Measurements from ENCODE around the gene MAN2A2.
"Not testable (repeated sequence)": the region's sequence is repeated elsewhere in the genome, so short reads cannot be mapped to it uniquely, and the experiment has no call there.

MAN2A2 gene

DNA sequence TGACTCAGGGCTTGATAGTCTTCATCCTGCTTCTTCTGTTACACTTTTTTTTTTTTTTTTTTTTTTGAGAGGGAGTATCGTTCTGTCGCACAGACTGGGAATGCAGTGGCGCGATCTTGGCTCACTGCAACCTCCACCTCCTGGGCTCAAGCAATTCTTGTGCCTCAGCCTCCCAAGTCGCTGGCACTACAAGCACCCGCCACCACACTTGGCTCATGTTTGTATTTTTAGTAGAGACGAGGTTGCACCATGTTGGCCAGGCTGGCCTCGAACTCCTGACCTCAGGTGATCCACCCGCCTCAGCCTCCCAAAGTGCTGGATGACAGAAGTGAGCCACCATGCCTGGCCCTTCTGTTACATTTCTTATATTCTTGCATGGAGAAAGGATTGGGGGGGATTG is 28.1 kb upstream of the MAN2A2 start:
- Histone ChIP-seq H3K79me1 (ENCODE audit: low read length) (peaks cover 42% of the 10 kb centered on the region), H3K4me1 (ENCODE audit: control insufficient read depth in 1 of 2, insufficient read depth in 2 of 2, low read length in 2 of 2) (peaks cover 19 to 25% of the 10 kb centered on the region in 2 experiments), H3K36me3 (ENCODE audit: control insufficient read depth in 1 of 2, insufficient read depth in 2 of 2, low read length in 2 of 2) (peaks cover 50% of the 10 kb centered on the region in 2 experiments), H3K79me2 (ENCODE audit: control insufficient read depth, insufficient read depth, low read length, poor library complexity) (peaks cover 36% of the 10 kb centered on the region)
- not testable (repeated sequence) for H2BK120ac ChIP-seq (ENCODE audit: insufficient read depth, low read length, poor library complexity); H3K9ac ChIP-seq (ENCODE audit: low read length); H4K12ac ChIP-seq (ENCODE audit: low read depth, low read length); H3K4ac ChIP-seq (ENCODE audit: low read depth, low read length); H3K27me3 ChIP-seq (ENCODE audit: insufficient read depth, low read length); H3K18ac ChIP-seq (ENCODE audit: low read length); H2BK5ac ChIP-seq (ENCODE audit: low read depth, low read length, poor library complexity); H3K9me3 ChIP-seq (ENCODE audit: insufficient read depth, low read depth, low read length); H3K4me3 ChIP-seq (ENCODE audit: low read depth, low read length); H2AFZ ChIP-seq (ENCODE audit: insufficient read depth, low read length, poor library complexity); H2AK5ac ChIP-seq (ENCODE audit: low read length); DNase-seq; H3K27ac ChIP-seq (ENCODE audit: low read depth, low read length); H3K23ac ChIP-seq (ENCODE audit: low read length); H3K4me2 ChIP-seq (ENCODE audit: low read length); H3K14ac ChIP-seq (ENCODE audit: low read length); H2BK12ac ChIP-seq (ENCODE audit: low read length); H4K8ac ChIP-seq (ENCODE audit: low read depth, low read length); H4K91ac ChIP-seq (ENCODE audit: low read depth, low read length)
- no CpG with 5 or more reads among the region's 9 CpGs for WGBS (ENCODE audit: extremely low coverage, insufficient coverage, insufficient read length)

- Histone ChIP-seq H2AK5ac (ENCODE audit: low read length) (no peak overlapping the region), H3K4me3 (ENCODE audit: low read depth, low read length) (no peak overlapping the region), H3K4me2 (ENCODE audit: low read length) (no peak overlapping the region), H4K8ac (ENCODE audit: low read depth, low read length) (no peak overlapping the region), H3K9me3 (ENCODE audit: insufficient read depth, low read depth, low read length) (no peaks in the 10 kb centered on the region), H3K27ac (ENCODE audit: low read depth, low read length) (no peak overlapping the region), H4K91ac (ENCODE audit: low read depth, low read length) (no peak overlapping the region), H2AFZ (ENCODE audit: insufficient read depth, low read length, poor library complexity) (no peak overlapping the region), H3K36me3 (ENCODE audit: control insufficient read depth in 1 of 2, insufficient read depth in 2 of 2, low read length in 2 of 2) (peaks cover 55 to 56% of the 10 kb centered on the region in 2 experiments), H3K18ac (ENCODE audit: low read length) (no peak overlapping the region), H3K27me3 (ENCODE audit: insufficient read depth, low read length) (no peaks in the 10 kb centered on the region), H3K4ac (ENCODE audit: low read depth, low read length) (no peak overlapping the region), H2BK5ac (ENCODE audit: low read depth, low read length, poor library complexity) (no peak overlapping the region), H3K79me1 (ENCODE audit: low read length) (peaks cover 36% of the 10 kb centered on the region), H3K23ac (ENCODE audit: low read length) (no peak overlapping the region), H2BK120ac (ENCODE audit: insufficient read depth, low read length, poor library complexity) (no peak overlapping the region), H3K9ac (ENCODE audit: low read length) (no peak overlapping the region), H2BK12ac (ENCODE audit: low read length) (no peak overlapping the region), H4K12ac (ENCODE audit: low read depth, low read length) (no peak overlapping the region), H3K4me1 (ENCODE audit: control insufficient read depth in 1 of 2, insufficient read depth in 2 of 2, low read length in 2 of 2) (peaks cover 15 to 19% of the 10 kb centered on the region in 2 experiments), H3K14ac (ENCODE audit: low read length) (no peak overlapping the region), H3K79me2 (ENCODE audit: control insufficient read depth, insufficient read depth, low read length, poor library complexity) (peaks cover 34% of the 10 kb centered on the region)
- DNase-seq: no peak
- WGBS (ENCODE audit: extremely low coverage, insufficient coverage, insufficient read length): no CpG with 5 or more reads among the region's 12 CpGs
Observed at GRCh38 chr15:90875549-90875981, 27.5 kb upstream of the MAN2A2 start.

- no peak overlapping the region for H2AFZ ChIP-seq (ENCODE audit: insufficient read depth, low read length, poor library complexity)
Observed at GRCh38 chr15:90876046-90876445, 27.1 kb upstream of the MAN2A2 start.

DNA sequence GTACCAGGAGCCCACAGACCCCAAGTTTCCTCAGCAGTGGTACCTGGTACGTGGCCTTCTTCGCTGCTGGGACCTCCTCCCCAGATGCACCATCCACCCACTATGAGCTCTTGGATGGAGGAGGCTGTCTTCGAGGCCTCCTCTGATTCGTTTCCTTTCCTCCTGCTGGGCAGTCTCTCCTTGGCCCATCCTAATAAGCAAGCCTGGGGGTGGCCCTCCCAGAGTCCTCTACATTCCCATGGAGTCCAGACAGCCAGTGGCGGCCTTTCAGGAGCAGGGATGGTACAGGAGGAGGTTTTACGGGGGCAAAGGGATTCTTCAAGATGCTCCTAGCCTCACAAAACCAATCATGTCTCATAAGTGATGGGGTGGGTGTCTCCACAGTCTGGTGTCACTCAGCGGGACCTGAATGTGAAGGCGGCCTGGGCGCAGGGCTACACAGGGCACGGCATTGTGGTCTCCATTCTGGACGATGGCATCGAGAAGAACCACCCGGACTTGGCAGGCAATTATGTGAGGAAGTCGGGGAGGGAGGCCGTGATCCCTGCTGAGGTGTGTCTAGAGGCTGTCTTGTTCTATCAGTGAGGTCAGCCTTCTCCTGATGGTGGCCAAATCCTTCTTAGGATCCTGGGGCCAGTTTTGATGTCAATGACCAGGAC is 26.5 kb upstream of the MAN2A2 start:
- Histone ChIP-seq H2BK12ac (ENCODE audit: low read length) (no peak overlapping the region), H3K36me3 (ENCODE audit: control insufficient read depth in 1 of 2, insufficient read depth in 2 of 2, low read length in 2 of 2) (peaks cover 66% of the 10 kb centered on the region in 2 experiments), H2BK120ac (ENCODE audit: insufficient read depth, low read length, poor library complexity) (no peak overlapping the region), H3K27me3 (ENCODE audit: insufficient read depth, low read length) (no peaks in the 10 kb centered on the region), H2AFZ (ENCODE audit: insufficient read depth, low read length, poor library complexity) (no peak overlapping the region), H3K4me2 (ENCODE audit: low read length) (no peak overlapping the region), H3K79me2 (ENCODE audit: control insufficient read depth, insufficient read depth, low read length, poor library complexity) (peaks cover 26% of the 10 kb centered on the region), H3K79me1 (ENCODE audit: low read length) (peaks cover 27% of the 10 kb centered on the region), H3K4me1 (ENCODE audit: control insufficient read depth in 1 of 2, insufficient read depth in 2 of 2, low read length in 2 of 2) (peaks cover 14 to 19% of the 10 kb centered on the region in 2 experiments), H4K12ac (ENCODE audit: low read depth, low read length) (no peak overlapping the region), H2BK5ac (ENCODE audit: low read depth, low read length, poor library complexity) (no peak overlapping the region), H3K4me3 (ENCODE audit: low read depth, low read length) (no peak overlapping the region), H3K4ac (ENCODE audit: low read depth, low read length) (no peak overlapping the region), H3K23ac (ENCODE audit: low read length) (no peak overlapping the region), H3K18ac (ENCODE audit: low read length) (peak overlapping the region; percentile 7), H3K14ac (ENCODE audit: low read length) (no peak overlapping the region), H4K91ac (ENCODE audit: low read depth, low read length) (no peak overlapping the region), H3K9me3 (ENCODE audit: insufficient read depth, low read depth, low read length) (no peaks in the 10 kb centered on the region), H3K27ac (ENCODE audit: low read depth, low read length) (no peak overlapping the region), H2AK5ac (ENCODE audit: low read length) (no peak overlapping the region), H4K8ac (ENCODE audit: low read depth, low read length) (no peak overlapping the region), H3K9ac (ENCODE audit: low read length) (no peak overlapping the region)
- no CpG with 5 or more reads among the region's 15 CpGs for WGBS (ENCODE audit: extremely low coverage, insufficient coverage, insufficient read length)
- DNase-seq: no peak

More at GRCh38 chr15:90876046-90876445, 27.1 kb upstream of the MAN2A2 start:
- H3K79me1 ChIP-seq (ENCODE audit: low read length): peaks cover 33% of the 10 kb centered on the region
- no peak overlapping the region for H2AK5ac ChIP-seq (ENCODE audit: low read length)
- no peak overlapping the region for H3K4ac ChIP-seq (ENCODE audit: low read depth, low read length)
- no peak overlapping the region for H4K91ac ChIP-seq (ENCODE audit: low read depth, low read length)
- H4K8ac ChIP-seq (ENCODE audit: low read depth, low read length): no peak overlapping the region
- H3K18ac ChIP-seq (ENCODE audit: low read length): peak overlapping the region; percentile 7
- H3K27me3 ChIP-seq (ENCODE audit: insufficient read depth, low read length): no peaks in the 10 kb centered on the region
- no peak overlapping the region for H3K9ac ChIP-seq (ENCODE audit: low read length)
- H4K12ac ChIP-seq (ENCODE audit: low read depth, low read length): no peak overlapping the region
- no peak overlapping the region for H3K4me3 ChIP-seq (ENCODE audit: low read depth, low read length)
- H3K23ac ChIP-seq (ENCODE audit: low read length): no peak overlapping the region
- no peak overlapping the region for H2BK12ac ChIP-seq (ENCODE audit: low read length)
- H3K36me3 ChIP-seq (ENCODE audit: control insufficient read depth in 1 of 2, insufficient read depth in 2 of 2, low read length in 2 of 2): peaks cover 60% of the 10 kb centered on the region in 2 experiments
- no CpG with 5 or more reads among the region's 20 CpGs for WGBS (ENCODE audit: extremely low coverage, insufficient coverage, insufficient read length)
- no peak overlapping the region for H3K4me2 ChIP-seq (ENCODE audit: low read length)
- DNase-seq: no peak
- H2BK120ac ChIP-seq (ENCODE audit: insufficient read depth, low read length, poor library complexity): no peak overlapping the region
- no peaks in the 10 kb centered on the region for H3K9me3 ChIP-seq (ENCODE audit: insufficient read depth, low read depth, low read length)
- H3K14ac ChIP-seq (ENCODE audit: low read length): no peak overlapping the region
- H3K79me2 ChIP-seq (ENCODE audit: control insufficient read depth, insufficient read depth, low read length, poor library complexity): peaks cover 30% of the 10 kb centered on the region
- no peak overlapping the region for H3K27ac ChIP-seq (ENCODE audit: low read depth, low read length)
- H2BK5ac ChIP-seq (ENCODE audit: low read depth, low read length, poor library complexity): no peak overlapping the region
- H3K4me1 ChIP-seq (ENCODE audit: control insufficient read depth in 1 of 2, insufficient read depth in 2 of 2, low read length in 2 of 2): peaks cover 14 to 19% of the 10 kb centered on the region in 2 experiments
